Measurements from ENCODE around the gene CIRBP.
"Not testable (repeated sequence)": the region's sequence is repeated elsewhere in the genome, so short reads cannot be mapped to it uniquely, and the experiment has no call there.

Gene CIRBP

GRCh38 chr19:1245494-1246264, 23.5 kb upstream of the CIRBP start:
- DNase-seq = no peak

GRCh38 chr19:1246265-1247087, 22.7 kb upstream of the CIRBP start:
- not testable (repeated sequence) for DNase-seq

DNA sequence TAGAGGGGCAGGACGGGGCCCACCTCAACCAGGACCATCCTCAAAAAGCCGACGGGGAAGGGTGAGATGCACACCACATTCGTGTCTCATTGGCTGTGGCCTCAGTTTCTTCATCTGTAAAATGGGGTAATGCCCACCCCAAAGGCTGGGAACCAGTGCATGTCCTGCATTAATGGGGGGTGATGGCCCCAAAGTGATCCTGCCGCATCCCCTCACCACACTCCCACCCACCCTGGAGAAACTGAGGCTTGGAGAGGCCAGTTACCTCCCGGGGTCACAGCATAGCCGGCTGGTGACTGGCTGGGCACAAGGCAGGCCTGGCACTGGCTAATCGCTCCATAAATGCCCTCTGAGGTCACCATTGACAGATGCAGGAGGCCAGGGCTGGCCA, 21.4 kb upstream of the CIRBP start:
- no peak for DNase-seq

GRCh38 chr19:1248139-1248785, 20.9 kb upstream of the CIRBP start, which contains the start of gene MIDN:
Gene MIDN (plus strand): TSS chr19:1248583. CDS start chr19:1250297, 1,714 bp downstream.
- DNase-seq = peak; percentile 65 to 67

DNA sequence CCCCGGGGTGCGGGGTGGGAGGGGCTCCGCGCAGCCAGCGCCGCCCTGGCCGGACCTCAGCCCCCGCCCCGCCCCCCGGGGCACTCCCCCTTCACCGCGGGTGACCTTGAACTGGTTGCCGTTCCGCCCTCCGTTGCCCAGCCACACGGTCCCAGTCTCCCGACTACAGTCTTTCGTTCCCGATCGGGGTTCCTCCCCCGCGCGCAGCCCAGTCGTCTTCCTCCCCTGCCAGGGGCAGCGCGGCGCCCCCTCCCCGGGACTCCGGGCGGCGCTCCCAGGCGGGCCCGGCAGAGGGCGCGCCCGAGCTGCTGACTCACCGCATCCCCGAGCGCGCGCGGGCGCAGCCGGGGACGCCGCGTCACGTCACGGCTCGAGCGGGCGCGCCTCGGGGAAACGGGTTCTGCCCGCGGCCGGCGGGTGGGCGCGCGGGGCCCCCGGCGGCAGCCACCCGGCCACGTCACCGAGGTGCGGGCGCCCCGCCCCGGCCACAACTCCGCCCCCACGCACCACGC, 20.3 kb upstream of the CIRBP start:
- peak; percentile 82 to 85 for DNase-seq

DNA sequence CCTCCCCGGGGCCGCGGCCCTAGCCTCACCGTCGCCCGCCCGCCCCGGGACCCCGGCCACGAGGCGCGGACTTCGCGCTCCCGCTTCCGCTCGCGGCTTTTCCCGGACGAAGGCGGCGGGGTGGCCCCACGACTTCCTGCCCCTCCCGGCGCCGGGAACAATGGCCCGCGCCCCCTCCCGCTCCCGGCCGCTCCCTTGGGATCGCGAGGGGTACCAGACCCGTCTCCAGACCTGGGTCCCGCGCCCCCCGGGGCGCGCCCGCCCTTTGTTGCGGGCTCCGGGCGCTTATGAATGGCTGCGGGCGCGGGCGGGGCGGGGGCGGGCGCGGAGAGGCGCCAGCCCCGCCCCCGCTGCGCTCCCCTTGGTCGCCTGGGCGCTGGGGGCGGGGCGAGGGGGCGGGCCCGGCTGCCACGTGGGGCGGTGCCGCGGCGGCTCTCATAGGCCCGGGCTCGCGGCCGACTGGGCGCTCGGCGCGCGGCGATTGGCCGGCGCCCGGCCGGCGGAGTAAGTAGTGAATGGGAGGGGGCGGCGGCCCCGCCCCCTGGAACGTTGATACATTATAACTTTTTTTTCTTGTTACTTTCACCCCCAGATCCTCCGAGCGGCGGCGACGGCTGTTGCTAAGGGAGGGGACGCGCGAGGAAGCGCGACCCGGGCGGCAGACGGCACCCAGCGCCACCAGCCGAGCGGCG, 19.7 kb upstream of the CIRBP start:
- DNase-seq = peak; percentile 94 to 96

DNA sequence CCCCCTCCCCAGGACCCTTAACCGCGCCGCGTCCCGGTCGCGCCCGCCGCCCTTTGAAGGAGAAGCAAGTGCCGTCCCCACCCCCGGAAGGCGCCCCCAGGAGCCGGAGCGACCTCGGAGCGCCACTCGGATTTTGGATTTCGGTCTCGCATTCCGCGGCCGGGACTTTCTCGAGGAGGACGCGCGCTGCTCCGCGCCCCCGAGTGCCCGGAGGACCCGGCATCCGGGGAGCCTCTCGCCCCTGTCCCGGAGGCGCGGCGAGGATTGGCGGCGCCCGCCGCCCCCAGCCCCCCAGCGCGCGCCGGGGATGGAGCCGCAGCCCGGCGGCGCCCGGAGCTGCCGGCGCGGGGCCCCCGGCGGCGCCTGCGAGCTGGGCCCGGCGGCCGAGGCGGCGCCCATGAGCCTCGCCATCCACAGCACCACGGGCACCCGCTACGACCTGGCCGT, 19.1 kb upstream of the CIRBP start:
- no peak for DNase-seq

DNA sequence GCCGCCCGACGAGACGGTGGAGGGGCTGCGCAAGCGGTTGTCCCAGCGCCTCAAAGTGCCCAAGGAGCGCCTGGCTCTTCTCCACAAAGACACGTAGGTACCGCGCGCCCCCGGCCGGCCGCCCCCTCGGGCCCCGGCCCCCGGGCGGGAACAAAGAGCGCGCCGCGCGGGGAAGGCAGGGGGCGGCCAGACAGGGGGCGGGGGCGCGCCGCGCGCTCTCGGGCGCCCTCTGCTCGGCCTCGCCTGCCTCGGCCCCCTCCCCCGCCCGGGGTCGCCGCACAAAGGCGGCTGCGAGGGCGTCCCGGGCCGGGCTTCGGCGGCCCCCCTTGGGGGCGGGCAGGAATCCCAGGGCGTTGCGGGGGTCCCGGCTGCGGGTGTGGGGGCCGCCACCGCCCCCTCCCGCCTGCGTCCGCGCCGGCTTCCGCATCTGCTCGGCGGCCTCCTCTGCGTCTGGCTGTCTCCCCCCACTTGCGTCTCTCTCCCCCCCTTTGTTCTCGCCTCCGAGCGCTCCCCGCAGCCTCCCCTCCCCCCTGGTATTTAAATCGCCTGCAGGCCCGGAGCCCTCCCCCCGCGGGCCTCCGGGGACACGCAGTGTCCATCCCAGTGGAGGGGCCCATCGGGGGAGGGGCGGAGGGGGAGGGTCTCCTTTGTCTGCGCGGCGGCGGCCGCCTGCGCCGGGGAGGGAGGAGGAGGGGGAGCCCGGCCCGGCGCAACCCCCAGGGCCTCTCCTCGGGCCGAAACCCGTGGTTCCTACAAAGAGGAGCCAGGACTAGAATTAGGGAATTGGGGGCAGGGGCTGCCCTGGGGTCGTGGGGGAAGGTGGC, 18.5 kb upstream of the CIRBP start:
- DNase-seq = peak in 1 of 2 experiments; percentile 60

DNA sequence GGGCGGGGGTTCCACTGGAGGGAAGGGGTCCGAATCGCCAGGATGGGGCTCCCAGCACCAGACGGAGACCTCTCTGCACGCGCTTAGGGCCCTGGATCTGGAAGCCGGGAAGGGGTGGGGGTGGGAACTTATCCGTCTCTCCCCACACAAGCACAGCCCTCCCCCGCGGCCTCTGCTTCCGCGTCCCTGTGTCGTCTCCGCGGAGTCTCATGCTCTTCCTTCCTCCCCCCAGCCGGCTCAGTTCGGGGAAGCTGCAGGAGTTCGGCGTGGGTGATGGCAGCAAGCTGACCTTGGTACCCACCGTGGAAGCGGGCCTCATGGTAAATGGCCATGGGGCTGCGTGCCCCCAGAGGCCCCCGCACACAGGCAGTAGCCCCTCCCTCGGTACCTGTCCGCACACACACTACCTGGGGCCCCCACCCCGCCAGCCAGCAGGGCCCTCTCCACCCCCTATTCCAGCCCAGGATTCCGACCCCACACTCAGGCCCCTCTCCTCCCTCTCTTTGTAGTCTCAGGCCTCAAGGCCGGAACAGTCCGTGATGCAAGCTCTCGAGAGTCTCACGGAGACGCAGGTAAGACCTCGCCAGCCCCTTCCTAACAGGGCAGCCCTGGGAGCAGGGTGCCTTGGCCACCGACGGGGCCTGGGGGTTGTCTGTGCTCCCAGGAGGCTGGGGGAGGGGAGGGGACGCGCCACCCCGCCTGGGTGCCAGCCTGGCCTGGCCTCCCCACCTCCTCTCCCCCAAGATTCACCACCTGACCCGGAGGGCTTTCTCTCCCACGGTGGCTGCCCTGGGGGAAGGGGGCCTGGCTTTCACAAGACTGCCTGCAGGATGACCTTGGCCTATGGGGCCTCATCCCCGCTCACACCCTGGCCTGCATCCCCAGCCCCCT, 17.6 kb upstream of the CIRBP start:
- peak; percentile 58 to 62 for DNase-seq

- DNase-seq = peak in 1 of 2 experiments; percentile 59
Observed at GRCh38 chr19:1252221-1252820, 16.8 kb upstream of the CIRBP start.

DNA sequence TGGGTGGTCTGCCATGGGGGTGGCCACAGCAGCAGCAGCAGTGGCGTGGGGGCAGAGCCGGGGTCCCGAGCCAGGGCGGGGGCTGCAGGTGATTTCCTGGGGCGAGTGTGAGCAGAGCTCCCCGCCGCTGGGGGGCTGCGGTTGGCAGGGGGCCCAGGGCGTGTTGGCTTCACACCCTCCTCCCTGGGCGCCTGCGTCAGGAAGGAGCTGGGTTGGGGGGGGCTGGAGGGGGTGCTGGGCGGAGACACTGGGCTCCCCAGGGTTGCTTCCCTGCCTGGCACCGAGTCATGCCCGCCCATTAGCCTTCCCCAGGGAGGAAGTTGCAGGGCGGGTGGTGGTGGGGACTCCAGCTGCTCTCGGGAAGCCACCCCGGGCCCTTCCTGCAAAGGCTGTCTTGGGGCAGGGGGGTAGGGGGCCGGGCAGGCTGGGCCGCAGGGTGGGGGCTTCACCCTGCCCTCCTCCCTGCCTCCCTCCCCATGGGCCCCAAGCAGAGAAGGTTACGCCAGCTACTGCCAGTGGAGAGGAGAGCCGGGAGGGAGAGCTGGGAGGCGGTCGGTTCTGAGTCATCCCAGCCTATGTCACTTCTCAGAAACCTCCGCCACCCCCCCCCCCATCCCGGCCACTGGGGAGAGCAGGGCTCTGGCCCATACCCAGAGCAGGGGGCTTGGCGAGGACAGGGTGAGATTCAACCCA, 16.2 kb upstream of the CIRBP start:
- peak; percentile 66 to 68 for DNase-seq

DNA sequence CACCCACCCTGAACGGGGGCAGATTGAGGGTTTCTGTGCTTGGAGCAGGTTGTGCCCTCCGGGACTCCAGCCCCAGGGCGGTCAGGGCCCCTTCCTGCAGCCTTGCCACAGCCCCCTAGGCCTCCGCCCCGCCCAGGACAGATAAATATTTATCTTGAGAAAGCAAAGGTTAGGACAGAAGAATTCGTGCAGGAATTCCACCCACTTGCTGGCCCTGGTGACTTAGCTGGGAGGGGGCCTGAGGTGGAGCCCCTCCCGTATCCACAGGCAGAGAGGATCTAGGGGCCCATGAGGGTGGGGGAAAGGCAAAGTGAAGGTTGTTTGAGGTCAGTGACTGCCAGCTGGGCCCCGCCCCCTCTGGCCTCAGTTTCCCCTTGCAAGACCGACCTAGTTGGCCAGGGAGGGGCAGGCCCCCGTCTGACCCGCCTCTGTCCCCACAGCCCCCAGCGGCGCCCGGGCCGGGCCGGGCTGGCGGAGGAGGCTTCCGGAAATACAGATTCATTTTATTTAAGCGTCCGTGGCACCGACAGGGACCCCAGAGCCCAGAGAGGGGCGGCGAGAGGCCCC, 15.5 kb upstream of the CIRBP start:
- DNase-seq = no peak

- no peak for DNase-seq
Observed at GRCh38 chr19:1254081-1254527, 15.0 kb upstream of the CIRBP start.

GRCh38 chr19:1254530-1255185, 14.5 kb upstream of the CIRBP start:
- no peak for DNase-seq

- no peak for DNase-seq
Observed at GRCh38 chr19:1255186-1256161, 13.7 kb upstream of the CIRBP start.

GRCh38 chr19:1256646-1257474, 12.3 kb upstream of the CIRBP start:
- no peak for DNase-seq
